Posterior vena cava (tissue), 2 donors: ENCODE measurements around the gene CTTN. TPM values are rescaled to one million over a fixed set of nuclear protein-coding genes. Genes with fewer than 3 reads are reported as not detected.

Experiments
- DNase-seq: peaks from one replicate; pipeline ENCODE4 v3.0.0-alpha.2; 2020; ENCODE audit warnings: low spot score
- intact Hi-C, 2 donors: fragments of 100-400 bp; cut with DNase I; formaldehyde crosslinking; loops; one replicate each; pipeline versions ENCODE4 v1.14.1 to v1.14.2; 2022 to 2023
- total RNA-seq, 2 donors: library from RNA; stranded (reverse); fragmentation: NEBNext Ultra II Directional; extraction: Animal tissue kit (Norgen Biotek cat#: 25700); gene quantifications; one replicate each; pipeline ENCODE4 v1.2.1, GENCODE V29; 2021
- donor health status: DM: yes; HTN: yes; CAD: no.
- donor health status: DM: yes; HTN: yes; CAD: no.

Gene CTTN
- total RNA-seq, 2 donors from 2014 or later: 192 to 195 TPM

DNA sequence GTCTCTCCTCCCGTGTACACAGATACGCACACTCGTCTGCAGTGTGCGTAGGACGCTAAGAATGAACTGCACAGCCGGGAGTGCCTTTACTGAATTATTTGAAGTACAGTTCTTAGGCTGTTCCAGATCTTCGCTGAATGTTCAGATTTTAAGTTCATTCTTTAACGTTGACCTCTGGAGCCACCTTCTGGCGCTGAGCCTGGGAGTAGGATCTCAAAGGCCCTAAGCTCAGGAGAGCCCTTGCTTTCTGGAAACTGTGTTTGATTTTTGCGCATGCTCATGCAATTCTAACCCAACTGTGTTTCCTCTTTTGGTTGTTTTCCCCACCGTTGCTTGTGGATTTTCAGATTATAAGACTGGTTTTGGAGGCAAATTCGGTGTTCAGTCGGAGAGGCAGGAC is 22.8 kb downstream of the CTTN start:
- DNase-seq: no peak
- intact Hi-C loops: no loop called here

DNA sequence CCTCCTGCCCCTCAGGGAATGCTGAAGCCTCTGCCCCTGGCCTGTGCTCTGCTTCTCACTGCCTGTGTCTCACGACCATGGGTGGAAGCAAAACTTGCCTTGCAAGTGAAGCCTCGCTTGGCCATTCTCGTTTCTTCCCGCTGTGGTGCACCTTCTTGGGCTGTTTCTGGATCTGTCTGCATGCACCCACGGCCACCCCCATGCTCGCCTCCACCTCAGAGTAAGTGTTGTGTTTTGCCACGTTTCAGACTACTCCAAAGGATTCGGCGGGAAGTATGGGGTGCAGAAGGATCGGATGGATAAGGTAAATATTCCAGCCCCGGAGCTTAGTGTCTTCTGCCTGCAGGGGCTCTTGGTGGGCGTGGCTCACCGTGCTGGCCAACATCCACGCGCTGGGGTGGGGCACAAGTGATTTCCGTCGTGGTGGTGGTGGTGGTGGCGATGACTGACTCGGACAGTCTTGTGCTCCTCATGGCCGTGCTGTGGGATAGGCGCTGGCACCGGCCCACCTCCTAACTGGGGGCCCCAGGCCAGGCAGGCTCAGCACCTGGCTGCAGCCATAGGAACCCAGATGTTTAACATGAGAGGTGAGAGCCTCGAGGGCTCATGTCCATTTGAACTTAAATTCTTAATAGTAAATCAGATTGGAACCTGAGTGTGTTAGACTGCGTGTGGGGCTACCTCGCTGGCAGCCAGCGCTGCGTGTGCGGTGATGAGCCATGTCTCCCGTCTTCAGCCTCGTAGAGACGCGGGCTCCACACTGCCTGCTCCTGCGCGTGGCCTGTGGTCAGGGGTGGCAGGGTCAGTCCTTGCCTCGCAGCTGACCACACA is 24.6 kb downstream of the CTTN start:
- intact Hi-C loops: no loop called here
- DNase-seq: no peak

DNA sequence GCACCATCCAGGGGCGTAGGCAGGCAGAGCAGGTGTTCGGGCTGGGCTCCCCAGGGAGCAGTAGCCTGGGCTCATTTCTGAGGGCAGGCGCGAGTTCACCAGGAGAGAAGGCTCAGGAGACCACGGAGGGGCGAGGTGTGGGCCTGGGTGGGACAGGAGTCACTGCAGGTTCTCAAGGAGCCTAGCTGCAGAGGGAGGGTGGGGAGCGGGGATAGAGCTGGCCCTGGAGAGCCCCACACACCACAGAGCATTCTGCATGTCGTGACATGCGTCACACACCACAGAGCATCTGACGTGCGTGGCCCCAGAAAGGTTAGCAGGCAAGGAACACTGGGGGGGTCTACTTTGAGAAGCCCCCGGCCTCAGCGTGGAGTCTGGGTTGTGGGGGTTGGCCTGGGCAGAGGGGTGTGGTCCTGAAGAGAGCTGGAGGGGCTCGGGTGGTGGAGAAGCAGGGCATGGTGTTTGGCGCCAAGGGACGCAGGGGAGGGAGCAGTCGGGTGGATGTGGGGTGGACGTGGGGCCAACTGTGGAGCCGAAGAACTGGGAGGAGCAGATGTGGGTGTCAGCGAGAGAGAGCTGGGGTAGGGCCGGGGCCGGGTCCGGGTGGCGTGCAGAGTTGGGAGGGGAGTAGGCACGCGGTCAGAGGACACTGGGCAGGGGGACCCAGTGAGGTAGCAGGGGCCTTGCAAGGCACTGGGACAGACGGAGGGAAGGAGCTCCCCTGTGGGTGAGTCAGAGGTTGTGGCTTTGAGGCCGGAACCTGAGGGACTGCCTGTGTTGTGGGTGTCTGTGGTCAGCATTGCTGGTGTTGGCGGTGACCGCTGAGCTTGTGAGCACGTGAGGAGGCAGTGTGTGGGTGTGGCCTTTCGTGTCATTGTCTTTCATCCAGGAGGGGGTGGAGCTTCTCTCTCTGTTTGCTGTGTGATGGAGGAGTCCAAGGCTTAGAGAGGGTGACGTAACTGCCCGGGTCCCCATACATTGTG is 25.5 kb downstream of the CTTN start:
- intact Hi-C loops: no loop called here
- DNase-seq: peak; percentile 82

DNA sequence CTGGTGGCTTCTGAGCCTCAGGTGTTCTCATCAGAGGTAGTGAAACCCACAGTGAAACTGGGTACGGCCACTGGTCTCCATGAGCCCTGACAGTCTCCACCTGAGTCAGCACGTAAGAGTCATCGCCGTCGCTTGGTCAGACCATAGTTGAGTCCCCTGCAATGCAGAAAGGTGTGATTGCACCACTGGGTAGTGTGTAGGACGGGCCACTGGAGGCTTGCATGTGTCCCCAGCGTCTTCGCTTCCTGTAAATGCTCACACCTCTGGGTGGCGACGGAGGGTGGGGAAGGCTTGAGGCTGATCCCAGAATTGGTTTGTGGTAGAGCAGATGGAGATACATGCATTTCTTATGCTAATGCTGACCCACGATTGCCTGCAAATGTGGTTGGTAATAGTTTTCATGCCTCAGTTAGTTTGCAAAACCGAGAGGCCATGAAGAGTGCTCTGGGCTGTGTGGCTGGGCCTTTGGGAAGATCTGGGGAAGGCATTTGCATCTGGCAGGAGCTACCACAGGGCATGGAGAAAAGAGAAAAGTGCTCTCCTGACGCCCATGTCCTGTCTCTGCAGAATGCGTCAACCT is 26.5 kb downstream of the CTTN start:
- intact Hi-C loops: no loop called here
- DNase-seq: no peak

DNA sequence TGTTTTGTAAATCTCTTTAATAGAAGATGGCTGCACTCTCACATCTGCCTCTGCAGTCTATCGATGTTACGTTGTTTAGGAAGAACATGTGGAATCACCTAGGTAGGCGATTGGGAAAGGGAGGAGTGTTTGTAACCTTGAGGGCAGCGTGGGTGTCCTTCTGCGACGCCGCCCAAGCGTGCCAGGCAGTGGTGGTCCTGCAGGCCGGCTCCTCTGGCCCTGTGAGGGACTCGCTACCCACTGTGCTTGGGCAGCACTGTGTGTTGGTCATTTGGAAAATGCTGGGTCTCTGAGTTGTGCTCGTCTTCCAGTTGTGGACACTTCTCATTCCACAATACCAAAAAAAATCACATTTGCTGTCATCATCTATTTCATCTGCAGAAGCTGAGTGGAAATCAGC is 29.1 kb downstream of the CTTN start:
- no peak for DNase-seq
- intact Hi-C loops: no loop called here

DNA sequence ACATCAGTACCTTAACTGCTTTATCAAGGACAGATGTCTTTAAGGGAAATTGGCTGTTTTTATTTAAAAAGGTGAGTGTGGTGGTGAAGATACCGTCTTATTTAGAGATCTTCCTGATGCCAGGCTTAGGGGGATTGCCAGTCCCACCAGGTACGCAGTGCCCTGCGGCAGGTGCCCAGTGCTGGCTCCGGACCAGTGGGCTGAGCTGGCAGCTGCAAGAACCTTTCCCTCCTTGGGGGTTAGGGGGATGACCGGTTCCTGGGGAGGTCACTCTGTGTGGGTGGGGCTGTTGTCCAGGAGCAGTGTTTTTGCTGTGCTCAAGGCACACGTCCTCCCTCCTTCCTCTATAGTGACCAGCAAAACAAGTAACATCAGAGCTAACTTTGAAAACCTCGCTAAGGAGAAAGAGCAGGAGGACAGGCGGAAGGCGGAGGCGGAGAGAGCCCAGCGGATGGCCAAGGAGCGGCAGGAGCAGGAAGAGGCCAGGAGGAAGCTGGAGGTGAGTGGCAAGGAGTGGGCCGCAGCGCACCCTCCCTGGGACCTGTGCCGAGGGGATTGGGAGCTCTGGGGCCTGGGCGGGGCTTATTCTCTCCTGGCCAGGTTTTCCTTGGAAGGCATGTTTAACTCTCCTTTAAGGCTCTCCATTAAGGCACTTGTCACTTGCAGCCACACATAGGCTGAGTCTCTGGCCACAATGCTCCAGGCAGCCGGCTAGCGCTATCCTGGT is 30.5 kb downstream of the CTTN start:
- no peak for DNase-seq
- intact Hi-C loops: no loop called here

DNA sequence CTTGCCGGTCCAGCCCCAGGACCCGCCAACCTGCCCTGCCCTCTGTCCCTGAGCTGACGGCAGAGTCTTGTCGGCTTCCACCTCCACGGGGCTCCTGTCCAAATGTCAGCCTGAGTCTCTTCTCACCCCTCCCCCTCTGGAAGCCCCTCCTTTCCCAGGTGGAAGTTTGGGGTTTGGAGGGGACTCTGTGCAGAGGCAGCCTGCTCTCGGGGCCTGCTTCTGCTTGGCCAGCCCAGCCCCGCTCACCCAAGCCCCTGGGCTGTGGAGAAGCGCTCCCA is 31.0 kb downstream of the CTTN start:
- DNase-seq: no peak
- intact Hi-C loops: no loop called here

DNA sequence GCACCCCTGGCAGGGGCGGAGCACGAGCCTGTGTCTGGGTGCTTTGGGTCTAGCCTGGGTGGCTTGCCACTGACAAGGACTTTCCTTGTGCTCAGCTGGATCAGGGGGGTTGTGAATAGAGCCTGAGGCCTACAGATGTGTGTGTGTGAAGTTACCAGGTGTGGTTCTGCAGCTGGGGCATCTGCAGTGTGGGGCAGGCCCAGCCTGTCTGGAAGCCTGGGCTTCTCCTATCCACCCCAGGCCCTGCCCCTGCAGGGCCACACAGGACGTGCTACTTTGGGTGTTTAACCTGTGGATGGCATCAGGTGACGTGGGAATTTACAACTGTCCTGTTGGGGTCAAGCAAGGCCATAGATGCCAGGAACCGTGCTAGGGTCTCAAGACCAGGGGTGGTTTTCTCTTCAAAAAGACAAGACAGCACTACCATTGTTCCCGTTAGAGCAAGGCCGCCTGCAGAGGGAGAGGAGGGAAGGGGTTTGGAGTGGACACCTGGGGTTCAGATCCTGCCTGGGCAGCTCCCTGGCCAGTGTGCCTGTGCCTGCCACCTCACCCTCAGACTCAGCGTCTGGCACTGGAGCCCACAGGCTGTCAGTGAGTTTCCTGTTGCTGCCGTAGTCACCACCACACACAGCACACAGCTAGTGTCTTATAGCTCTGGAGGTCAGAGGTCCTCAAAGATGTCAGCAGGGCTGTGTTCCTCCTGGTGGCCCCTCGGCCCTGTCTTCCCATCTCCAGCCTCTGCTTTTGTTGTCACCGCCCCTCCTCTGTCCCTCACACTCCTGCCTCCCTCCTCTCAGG is 31.6 kb downstream of the CTTN start:
- no peak for DNase-seq
- intact Hi-C loops: no loop called here

DNA sequence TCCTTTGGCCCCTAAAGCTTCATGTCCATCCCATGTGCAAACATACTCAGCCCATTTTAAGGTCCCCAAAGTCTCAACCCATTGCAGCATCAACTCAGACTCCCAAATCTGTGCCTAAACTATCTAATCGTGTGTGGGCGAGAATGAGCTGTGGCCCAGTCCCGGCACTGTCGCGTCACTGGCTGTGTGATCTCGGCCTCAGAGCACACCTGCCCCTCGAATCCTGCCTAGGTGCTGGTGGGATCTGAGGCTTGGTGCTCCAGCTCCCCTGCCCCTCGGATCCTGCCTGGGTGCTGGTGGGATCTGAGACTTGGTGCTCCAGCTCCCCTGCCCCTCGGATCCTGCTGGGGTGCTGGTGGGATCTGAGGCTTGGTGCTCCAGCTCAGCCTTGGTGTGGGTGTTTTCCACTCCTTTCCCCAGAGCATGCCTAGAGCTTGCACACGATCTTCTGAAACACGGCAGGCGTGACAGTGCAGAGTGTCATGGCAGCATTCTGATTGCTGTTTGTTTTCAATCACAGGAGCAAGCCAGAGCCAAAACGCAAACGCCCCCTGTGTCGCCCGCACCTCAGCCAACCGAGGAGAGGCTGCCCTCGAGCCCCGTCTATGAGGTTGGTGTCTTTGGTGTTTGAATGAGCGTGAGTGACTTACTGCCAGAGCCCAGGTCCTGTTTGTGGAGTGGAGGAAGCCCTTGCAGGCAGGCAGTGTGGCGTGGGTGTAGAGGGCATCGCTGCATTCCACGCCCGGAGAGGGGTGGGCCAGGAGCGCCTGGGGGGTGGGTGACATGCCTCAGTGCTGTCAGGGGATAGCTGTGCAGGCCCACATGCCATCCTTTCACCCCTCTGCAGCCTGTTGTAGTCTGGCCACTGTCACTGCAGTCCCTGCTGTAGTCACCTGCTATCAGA is 32.6 kb downstream of the CTTN start:
- intact Hi-C loops: no loop called here
- peak; percentile 53 for DNase-seq

DNA sequence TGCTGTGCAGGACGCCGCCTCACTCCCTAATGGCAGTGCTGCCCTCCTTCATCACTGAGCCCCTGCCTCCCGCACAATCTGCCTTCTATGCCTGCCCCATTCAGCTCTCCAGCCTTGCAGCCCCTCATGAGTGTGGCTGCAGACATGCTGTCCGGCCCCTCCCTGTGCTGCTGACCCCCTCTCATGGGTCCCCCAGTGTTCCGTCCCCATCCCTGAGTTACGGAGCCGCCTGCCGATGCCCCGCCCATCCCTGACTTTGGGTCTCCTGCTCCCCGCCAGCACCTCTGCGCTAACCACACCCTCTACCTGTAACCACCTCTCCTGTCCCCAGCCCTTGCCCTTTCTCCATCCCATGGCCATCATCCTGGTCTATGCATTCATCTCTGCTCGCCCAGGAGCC is 33.3 kb downstream of the CTTN start:
- DNase-seq: peak; percentile 72
- intact Hi-C loops: no loop called here

DNA sequence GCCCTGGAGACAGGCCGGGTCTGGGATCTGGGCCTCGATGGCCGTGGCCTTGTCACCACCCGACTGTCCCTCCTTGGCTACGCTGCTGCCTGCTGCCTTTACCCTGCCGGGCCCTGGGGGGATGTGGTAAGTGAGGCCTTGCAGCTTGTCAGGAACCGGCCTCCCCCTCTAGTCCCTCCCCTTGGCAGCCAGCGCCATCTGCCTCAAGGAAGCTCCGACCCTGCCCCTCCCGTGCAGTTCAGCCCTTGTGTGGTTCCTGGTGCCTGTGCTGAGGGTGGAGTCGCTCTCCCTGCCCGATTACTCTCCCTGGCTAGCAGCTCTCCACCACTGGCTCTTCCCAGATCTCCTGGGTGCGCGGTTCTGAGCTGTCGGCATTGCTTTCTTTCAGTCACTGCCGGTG is 33.7 kb downstream of the CTTN start:
- intact Hi-C loops: no loop called here
- DNase-seq: peak; percentile 80

DNA sequence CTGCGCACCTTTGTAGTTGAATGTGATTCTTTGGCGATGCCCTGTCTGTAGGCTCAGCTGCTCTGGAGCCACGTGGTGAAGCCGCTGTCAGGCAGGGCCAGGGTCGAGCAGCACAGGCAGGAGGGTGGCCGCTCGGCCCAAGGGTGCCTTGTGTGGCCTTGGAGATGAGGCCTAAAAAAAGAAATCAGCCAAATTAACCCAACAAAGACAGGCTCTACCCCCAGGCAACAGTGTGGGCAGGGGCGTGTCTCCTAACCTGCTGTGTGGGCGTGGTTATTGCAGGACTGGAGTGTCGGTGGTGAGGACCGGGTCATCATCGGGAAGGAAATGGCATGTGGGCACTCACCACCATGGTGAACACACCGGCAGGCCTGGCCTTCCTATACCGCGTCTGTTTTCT is 34.3 kb downstream of the CTTN start:
- DNase-seq: peak; percentile 69
- intact Hi-C loops: no loop called here

DNA sequence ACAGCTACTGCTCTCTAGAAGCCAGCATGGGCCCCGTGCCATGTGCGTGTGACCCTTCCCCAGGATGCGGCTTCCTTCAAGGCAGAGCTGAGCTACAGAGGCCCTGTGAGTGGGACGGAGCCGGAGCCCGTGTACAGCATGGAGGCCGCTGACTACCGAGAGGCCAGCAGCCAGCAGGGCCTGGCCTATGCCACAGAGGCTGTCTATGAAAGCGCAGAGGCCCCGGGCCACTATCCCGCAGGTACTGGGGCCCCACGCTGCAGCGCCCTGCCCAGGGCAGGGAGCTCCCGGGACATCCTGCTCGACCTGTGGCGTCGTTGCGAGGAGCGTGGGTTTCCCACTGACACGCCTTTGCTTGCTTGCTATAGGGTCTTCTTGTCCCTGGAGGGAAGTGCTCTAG is 34.7 kb downstream of the CTTN start:
- peak; percentile 73 for DNase-seq
- intact Hi-C loops: no loop called here

DNA sequence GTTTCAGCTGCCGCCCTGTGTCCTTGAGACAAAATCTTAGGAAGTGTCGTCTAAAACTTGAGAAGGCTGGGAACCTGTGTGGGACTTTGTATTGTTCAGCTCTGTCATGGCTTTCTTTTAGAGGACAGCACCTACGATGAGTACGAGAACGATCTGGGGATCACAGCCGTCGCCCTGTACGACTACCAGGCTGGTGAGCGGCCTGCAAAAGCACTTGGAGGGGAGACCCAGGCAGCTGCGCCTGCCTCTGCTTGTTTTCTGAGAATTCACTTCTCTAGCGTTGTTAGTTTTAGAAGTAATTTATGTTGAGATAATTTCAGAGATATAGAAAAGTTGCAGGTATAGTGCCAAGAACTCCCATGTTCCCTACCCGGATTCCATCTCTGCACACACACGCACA is 35.2 kb downstream of the CTTN start:
- intact Hi-C loops: no loop called here
- peak; percentile 63 for DNase-seq

DNA sequence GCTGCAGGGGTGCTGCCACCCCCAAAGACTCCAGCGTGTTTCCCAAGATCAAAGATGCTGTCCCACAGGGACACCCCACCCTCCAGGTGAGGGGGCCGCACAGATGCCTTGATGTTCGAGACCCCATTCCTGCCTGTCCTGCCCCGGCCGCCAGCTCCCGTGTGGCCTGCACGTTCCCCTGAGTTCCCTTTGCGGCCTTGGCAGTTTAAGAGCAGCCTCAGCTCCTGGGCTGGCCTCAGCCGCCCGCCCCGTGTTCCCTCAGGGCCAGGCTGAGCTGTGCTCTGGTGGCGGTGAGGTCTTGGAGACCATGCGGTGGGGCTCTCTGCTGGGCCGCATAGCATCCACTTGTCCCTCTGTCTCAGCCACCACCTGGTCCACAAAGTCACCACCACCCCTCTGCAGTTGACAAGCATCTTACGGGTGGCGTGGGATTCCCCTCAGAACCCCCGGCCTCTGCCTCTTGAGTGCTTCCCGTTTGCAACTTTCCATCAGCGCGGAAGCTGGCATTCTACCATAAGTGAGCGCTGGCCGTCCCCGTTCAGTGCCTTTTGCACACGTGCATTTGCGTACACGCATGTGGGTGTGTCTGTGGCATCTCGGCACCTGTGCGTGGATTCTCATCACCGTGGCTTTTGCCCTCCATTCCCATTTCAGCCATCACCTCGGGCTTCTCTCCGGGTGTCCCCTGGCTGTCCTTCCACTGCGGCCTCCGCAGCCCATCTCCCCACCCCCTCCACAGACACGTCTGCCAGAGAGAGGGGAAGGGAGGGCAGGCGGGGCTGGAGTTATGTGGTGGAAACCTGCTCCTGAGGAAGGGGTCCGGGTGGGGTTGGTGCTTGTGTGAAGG is 35.9 kb downstream of the CTTN start:
- intact Hi-C loops: no loop called here
- DNase-seq: peak; percentile 72

DNA sequence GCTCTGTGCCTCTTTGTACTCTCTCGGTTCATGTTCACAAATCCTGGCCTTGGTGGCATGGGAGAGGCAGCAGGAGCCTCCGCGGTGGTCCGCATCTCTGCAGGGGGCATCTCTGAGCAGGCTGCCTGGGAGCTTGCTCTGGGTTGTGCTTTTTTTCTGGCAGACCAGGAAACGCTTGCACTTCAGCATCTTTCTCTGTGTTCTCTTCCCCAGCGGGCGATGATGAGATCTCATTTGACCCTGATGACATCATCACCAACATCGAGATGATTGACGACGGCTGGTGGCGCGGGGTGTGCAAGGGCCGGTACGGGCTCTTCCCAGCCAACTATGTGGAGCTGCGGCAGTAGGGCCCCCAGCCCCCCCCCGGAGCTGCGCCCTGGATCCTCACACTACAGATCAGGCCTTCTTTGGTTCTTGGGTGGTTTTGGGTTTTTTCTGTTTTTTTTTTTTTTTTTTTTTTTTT is 36.5 kb downstream of the CTTN start:
- intact Hi-C loops: no loop called here
- peak; percentile 68 for DNase-seq

DNA sequence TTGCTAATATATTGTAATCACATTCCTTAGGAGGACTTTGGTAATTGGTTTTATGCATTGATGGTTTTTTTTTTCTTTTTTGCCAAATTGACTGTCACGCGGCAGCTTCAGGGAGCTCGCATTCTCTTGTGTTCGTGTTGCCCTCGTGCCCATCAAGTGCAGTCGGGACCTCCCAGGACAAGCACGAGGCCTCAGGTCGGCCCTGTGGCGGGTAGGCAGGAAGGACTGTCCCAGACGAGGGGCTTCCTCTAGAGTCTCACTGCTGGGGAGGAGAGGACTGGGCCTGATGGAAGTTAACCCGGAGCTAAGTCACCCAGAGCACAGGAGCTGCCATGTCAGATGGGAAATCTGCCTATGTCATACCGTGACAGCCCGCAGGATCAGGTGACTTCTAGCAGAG is 37.0 kb downstream of the CTTN start:
- peak; percentile 73 for DNase-seq
- intact Hi-C loops: no loop called here
